Neural cell (in vitro differentiated cells): ENCODE results near the gene SLC12A7.

ENCODE experiments used
- EP300 ChIP-seq: fragments of 450-650 bp; conservative IDR thresholded peaks from 2 replicates; pipeline ENCODE4 v1.6.1; 2014; ENCODE audit warnings: antibody characterized with exemption, mild to moderate bottlenecking, moderate library complexity; ENCODE audit not compliant: poor library complexity, severe bottlenecking
- EZH2 ChIP-seq: fragments of 200-600, 300-800 bp; shearing (Covaris generic), sonication (generic); IDR thresholded peaks from 2 replicates; pipeline ENCODE4 v1.6.1; 2014; ENCODE audit warnings: antibody characterized with exemption, low read length, borderline replicate concordance, mild to moderate bottlenecking; ENCODE audit not compliant: insufficient read depth, poor library complexity, severe bottlenecking
- POLR2AphosphoS5 ChIP-seq: IDR thresholded peaks from 2 replicates; pipeline ENCODE4 v1.6.1; 2012
- RAD21 ChIP-seq: fragments of 450-650 bp; conservative IDR thresholded peaks from 2 replicates; pipeline ENCODE4 v1.6.1; 2014; ENCODE audit warnings: antibody characterized with exemption, mild to moderate bottlenecking, moderate library complexity
- TF ChIP-seq, protein P1 (sequence below): fragments of 450-650 bp; IDR thresholded peaks from 2 replicates; pipeline ENCODE4 v1.5.1; 2014; ENCODE audit warnings: antibody characterized with exemption, mild to moderate bottlenecking, moderate library complexity; ENCODE audit not compliant: poor library complexity, severe bottlenecking
- TF ChIP-seq, protein P2 (sequence below): IDR thresholded peaks from 2 replicates; pipeline ENCODE4 v1.6.1; 2012; ENCODE audit warnings: borderline replicate concordance

DNA sequence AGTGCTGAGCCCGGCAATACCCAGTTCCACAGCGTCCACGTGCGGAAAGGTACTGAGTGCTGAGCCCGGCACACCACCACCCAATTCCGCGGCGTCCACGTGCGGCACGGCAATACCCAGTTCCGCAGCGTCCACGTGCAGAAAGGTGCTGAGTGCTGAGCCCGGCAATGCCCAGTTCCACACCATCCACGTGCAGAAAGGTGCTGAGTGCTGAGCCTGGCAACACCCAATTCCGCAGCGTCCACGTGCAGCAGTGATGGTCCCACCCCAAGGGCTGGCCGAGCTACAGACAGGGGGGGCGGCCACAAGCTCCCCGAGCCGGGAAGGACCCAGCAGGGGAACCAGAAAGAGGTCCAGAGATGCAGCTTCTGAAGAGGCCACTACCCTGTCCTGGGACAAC is 20.2 kb downstream of the SLC12A7 start:
- TF ChIP-seq, protein P1, sequence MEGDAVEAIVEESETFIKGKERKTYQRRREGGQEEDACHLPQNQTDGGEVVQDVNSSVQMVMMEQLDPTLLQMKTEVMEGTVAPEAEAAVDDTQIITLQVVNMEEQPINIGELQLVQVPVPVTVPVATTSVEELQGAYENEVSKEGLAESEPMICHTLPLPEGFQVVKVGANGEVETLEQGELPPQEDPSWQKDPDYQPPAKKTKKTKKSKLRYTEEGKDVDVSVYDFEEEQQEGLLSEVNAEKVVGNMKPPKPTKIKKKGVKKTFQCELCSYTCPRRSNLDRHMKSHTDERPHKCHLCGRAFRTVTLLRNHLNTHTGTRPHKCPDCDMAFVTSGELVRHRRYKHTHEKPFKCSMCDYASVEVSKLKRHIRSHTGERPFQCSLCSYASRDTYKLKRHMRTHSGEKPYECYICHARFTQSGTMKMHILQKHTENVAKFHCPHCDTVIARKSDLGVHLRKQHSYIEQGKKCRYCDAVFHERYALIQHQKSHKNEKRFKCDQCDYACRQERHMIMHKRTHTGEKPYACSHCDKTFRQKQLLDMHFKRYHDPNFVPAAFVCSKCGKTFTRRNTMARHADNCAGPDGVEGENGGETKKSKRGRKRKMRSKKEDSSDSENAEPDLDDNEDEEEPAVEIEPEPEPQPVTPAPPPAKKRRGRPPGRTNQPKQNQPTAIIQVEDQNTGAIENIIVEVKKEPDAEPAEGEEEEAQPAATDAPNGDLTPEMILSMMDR: no peak
- TF ChIP-seq, protein P2, sequence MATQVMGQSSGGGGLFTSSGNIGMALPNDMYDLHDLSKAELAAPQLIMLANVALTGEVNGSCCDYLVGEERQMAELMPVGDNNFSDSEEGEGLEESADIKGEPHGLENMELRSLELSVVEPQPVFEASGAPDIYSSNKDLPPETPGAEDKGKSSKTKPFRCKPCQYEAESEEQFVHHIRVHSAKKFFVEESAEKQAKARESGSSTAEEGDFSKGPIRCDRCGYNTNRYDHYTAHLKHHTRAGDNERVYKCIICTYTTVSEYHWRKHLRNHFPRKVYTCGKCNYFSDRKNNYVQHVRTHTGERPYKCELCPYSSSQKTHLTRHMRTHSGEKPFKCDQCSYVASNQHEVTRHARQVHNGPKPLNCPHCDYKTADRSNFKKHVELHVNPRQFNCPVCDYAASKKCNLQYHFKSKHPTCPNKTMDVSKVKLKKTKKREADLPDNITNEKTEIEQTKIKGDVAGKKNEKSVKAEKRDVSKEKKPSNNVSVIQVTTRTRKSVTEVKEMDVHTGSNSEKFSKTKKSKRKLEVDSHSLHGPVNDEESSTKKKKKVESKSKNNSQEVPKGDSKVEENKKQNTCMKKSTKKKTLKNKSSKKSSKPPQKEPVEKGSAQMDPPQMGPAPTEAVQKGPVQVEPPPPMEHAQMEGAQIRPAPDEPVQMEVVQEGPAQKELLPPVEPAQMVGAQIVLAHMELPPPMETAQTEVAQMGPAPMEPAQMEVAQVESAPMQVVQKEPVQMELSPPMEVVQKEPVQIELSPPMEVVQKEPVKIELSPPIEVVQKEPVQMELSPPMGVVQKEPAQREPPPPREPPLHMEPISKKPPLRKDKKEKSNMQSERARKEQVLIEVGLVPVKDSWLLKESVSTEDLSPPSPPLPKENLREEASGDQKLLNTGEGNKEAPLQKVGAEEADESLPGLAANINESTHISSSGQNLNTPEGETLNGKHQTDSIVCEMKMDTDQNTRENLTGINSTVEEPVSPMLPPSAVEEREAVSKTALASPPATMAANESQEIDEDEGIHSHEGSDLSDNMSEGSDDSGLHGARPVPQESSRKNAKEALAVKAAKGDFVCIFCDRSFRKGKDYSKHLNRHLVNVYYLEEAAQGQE: no peak
- TF ChIP-seq RAD21 (no peak), POLR2AphosphoS5 (no peak), EZH2 (no peak), EP300 (no peak)
